NCI-H510A treated with DMSO at 0.1 percent for 48 hours (cell line): ENCODE measurements around the gene TKFC.

Source experiments
- DNase-seq: peaks from one replicate; lab custom pipeline; 2025; lab: John Stamatoyannopoulos, UW

TKFC gene

DNA sequence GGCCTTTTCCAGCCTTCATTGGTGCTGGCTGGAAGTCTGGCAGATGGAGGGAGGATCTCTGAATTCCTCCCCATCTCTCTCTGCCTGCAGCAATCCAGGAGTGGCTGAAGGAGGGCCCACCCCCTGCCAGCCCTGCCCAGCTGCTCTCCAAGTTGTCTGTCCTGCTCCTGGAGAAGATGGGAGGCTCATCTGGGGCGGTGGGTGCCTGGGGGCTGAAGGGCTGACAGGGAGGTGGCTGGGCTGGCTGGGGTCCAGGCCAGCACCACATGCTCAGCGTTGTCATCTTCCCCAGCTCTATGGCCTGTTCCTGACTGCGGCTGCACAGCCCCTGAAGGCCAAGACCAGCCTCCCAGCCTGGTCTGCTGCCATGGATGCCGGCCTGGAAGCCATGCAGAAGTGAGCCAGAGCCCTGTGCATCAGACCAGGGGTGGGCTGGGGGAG is 12.2 kb downstream of the TKFC start:
- no peak for DNase-seq

DNA sequence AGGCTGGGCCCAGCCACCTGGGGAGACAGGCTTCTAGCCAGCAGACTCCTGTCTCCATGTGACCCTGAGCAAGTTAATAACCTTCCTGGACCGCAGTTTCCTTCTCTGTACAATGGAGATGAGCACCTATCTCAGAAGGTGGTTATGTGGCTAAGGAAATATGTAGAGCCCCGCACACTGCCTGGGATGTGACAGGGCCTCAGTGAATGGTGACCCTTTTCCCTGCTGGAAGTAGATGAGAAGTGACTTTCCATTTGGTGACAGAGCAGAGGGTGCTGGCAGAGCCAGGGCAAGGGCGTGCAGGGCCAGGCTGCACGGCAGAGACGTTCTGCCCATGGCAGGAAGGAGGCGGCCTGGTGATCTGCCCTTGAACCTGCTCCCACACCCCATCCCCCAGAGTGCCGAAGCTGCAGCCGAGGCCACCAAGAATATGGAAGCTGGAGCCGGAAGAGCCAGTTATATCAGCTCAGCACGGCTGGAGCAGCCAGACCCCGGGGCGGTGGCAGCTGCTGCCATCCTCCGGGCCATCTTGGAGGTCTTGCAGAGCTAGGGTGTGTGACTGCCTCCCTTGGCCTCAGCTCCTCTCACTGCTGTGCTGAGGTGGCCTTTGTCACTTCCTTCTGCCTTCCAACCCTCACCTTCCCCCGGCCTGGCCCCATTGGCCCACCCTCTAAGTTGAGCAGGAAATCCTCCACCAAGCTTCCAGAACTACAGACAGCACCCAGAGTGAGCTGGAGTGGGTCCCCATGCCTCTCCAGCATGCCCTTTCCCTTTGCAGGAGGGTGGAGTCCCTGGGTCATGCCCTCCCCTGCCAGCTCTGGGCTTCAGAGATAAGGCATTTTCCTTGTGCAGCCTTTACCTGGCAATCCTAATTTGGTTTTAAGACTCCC is 13.2 kb downstream of the TKFC start:
- no peak for DNase-seq

DNA sequence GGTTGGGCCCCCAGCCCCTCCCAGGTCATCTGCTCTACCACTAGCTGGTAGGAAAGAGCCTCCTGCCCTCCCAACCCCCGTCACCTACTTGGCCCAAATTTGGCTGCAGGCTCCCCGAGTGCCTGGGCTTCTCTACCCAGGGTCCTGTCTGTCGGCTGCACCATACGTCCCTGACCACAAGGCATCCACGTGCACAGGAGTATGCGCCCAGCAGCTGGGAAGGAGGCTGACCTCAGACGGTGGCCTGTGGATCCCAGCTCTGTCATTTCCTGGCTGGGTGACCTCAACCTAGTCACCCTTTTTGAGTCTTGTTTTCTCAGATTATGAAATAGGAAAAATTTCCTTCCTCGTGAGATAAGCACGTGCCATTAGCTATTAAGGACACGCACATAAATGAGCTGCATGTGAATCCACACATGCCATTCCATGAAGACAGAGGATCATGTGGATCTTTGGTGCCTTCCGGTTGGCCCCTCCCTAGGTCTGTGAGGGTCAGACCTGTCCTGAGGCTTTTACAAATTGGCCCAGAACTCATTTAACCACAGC is 15.0 kb downstream of the TKFC start:
- no peak for DNase-seq

DNA sequence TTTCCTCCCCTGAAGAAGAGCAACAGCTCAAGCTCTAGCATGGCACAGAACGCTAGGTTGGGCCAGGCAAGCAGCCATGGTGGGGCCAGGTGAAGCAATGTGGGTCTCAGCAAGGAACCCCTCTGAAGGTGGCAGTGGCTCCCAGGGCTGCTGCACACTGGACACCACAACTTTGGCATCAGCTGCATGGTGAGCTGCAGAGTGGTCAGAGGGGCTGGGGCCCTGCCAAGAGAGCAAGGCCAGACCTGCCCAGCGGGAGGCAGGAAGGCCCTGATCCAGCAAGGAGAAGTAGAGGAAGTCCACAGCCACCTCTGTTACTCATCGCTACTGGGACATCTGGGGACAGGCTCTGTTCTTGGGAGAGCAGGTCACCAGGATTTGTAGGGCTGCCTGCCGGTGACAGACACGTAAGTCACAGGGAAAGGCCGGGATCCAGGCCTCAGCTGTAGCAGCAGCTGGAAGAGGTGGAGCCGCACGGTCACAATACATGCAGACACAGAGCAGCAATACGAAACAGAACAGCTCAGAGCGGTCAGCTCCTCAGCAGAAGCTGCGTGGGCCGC is 16.2 kb downstream of the TKFC start:
- DNase-seq = no peak

- no peak for DNase-seq
Measured at GRCh38 chr11:61349916-61350315, 16.9 kb downstream of the TKFC start.

DNA sequence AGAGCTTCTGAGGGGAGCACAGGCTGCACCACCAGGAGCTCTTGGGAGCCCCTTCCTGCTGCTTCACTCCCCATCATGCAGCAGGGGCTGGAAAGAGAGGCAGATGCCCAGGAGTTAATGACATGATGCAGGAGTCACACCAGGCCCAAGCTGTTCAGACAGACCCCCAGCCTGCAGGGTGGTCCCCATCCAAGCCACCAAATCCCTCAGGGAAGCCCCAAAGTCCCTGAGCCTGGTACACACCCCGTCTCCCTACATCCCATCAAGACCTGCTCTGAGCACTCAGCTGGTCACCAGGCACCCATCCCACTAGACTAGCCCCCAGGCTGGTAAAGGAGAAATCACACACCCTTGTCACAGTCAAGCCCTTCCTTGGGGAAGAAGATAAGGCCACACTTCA is 17.3 kb downstream of the TKFC start:
- DNase-seq = no peak

DNA sequence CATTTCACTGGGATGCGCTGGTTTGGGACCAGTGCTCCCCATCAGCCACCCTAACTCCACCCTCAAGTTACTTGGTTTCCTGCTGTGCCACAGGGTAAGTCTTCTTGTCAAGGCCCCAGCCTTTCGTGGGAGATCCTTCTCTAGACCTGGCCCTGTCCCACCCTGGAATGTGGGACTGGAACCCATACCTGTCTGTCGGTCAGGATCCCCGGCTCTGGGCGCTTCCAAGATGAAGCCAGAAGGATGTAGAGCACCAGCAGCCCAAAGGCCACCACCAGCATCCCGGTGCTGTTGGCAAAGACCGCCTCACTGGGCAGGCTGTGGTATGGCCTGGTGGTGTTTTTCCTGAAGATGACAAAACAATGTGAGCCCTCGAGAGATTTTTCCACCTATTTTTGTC is 17.8 kb downstream of the TKFC start:
- DNase-seq = no peak

GRCh38 chr11:61352038-61352437 is 19.0 kb downstream of the TKFC start:
- DNase-seq = no peak

GRCh38 chr11:61353131-61354067 is 20.4 kb downstream of the TKFC start:
- no peak for DNase-seq

GRCh38 chr11:61354208-61354607 is 21.2 kb downstream of the TKFC start:
- DNase-seq = no peak

- no peak for DNase-seq
Measured at GRCh38 chr11:61356706-61357105, 23.7 kb downstream of the TKFC start.

DNA sequence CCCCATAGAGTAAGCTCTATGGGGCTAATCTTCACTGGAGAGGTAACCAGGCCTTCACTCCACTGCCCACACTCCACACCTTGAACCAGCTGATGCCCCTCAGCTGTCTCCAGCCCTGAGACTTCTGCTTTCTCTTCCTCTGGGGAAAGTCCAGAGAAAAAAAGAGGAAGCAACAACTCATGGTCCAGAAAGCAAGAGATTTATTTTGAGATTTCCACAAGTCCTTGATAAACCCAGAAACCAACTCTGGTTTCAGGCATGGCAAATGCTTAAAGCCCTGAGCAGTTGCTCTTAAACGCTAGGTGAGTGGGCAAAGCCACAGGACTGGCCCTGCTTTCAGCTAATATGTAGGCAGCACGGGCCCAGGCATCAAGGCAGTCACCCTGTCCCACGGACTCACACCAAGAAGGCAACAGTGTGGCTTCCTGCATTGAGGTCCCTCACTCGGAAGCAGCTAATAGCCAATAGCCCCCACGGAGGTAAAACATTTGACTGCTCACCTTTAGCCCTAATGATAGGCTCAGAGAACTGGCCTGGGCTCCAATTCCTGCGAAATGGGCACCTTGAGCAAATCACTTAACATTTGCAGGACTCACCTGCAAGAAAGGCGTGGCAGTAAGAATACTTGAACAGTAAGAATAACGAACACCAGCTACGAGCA is 24.3 kb downstream of the TKFC start:
- DNase-seq = no peak

DNA sequence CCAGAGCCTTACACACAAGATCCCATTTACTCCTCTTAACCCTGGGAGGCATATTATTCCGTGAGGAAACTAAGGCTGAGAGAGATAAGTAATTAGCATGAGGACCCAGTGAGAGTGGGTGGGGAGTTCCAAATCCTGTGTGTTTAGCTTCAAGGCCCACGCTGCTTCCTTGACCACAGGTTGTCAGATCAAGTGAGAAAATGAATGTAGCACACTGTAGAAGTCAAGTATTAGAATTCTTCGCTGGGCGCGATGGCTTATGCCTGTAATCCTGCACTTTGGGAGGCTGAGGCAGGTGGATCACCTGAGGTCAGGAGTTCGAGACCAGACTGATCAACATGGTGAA is 24.8 kb downstream of the TKFC start:
- no peak for DNase-seq

DNA sequence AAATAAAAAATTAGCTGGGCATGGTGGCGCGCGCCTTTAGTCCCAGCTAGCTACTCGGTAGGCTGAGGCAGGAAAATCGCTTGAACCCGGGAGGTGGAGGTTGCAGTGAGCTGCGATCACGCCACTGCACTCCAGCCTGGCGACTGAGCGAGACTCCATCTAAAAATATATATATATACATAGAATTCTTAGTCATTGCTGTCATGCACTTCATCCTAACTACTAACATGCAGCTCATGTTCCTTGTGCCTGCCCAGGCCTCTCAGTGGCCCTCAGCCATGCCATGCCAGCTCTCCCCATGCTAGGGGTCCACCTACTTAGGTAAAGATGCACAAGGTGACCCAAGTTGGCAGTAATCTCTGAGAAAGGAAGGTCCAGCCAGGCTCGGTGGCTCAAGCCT is 25.5 kb downstream of the TKFC start:
- DNase-seq = no peak

DNA sequence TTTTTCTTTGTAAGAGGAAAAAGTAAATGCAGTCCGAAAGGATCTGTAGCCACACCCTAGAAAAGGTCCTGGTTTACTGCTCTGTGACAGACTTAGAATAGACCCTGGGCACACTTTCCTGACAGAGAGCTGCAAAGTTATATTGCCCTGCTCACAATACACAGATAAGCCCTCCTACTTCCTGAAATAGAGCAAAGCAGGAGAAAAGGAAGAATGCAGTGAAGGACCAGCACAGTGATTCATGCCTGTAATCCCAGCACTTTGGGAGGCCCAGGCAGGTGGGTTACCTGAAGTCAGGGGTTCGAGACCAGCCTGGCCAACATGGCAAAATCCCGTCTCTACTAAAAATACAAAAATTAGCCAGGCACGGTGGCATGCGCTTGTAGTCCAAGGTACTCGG is 26.5 kb downstream of the TKFC start:
- DNase-seq = no peak

DNA sequence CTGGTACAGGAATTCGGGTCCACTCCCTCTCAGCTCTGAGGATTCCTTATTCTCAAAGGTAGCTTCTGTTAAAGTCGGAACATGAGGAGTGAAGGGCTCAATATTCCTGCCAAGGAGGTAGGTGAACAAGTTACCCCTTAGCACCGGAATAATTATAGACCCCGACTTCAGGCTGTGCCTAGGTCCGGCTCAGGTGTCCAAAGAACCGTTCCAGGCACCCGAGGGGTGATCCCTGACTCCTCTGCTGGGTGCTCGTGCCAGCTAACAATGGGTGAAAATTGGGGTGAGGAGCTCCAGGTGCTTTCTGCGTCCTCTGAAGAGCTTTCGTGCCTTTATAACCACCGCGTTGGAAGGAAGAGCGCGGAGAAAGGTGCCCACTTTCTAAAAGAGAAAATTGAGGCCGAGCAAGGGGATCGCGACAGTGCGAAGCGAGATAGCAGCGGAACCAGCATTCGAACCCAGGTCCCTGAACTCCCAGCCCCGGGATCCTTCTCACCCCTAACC is 28.3 kb downstream of the TKFC start:
- DNase-seq = peak; percentile 43

DNA sequence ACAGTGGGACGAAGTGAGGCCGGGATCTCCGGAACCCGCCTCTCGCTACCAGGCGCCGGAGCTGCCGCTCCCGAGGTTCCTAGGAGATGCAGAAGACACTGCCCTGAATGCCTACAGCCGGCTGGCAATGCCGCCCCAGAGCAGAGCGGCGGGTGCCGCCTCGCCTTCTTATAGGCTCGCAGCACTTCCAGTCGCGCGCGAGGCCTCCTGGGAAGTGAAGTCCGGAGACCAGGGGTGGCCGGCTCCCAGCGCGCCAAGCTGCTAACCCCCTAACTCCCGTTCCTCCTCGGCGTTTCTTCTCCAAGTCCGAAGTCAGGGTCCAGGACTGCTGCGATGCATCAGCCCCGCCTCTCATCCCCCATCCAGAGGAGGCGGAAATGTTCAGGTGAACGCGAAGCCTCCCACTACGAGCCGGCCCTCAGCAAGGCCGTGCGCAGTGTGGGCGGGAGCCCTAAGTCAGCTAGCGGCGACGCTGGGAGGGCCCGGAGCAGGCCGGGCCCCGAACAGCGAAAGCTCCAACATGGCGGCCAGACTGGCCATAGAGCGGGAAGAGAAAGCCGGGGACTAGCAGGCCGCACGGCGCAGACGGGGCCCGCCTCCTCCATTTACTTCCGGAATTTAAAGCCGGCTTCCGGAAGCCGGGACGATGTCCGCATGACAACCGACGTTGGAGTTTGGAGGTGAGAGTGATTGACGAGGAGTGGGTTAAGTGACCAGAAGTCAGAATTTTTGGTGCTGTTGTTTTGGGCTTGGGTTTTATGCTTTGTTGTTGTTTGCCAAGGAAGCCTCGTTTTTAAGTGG is 28.9 kb downstream of the TKFC start, which contains the start of the genes CYB561A3 and TMEM138:
TSS of gene CYB561A3 (minus strand) at position 142 of the 801 bp plus-strand sequence. CDS start 5,169 bp downstream, outside the sequence.
TSS of gene TMEM138 (plus strand) at position 634 of the 801 bp plus-strand sequence. CDS start 2,017 bp downstream, outside the sequence.
- peak; percentile 97 for DNase-seq

DNA sequence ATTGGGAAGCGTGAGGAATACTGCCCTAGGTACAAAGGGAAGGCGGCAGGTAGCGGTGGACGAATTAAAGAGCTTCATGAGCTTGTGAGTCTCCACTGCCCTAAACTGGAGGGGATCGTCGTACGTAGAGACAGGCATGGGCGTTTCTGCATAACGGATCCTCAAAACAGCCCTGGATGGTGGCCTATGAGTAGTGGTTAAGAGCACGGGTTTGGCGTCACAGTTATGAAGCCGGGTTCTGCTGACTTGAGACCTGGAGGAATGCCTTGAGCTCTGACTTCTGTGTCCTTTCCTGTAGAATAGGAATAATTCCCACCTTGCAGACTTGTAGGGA is 29.5 kb downstream of the TKFC start:
- DNase-seq = peak; percentile 81

- DNase-seq = no peak
Measured at GRCh38 chr11:61364012-61364675, 31.1 kb downstream of the TKFC start.

DNA sequence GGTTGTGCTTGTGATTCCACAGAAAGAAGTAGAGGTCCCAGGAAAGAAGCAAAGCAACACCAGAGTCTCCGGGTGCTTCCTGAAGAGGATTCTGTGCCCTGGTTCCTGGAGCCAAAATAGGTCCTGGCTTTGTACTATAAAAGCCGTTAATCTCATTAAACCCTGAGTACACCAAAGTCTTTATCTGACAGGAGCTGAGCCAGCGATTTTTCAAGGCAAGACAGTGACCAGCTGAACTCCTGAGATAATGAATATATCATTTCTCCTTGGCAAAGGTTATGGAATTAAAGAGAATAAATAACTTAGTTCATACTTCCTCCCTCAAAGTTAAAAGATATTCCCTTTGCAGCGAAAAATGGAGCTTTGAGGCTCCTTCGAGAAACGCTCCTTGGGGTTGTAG is 34.4 kb downstream of the TKFC start:
- DNase-seq = no peak
